Activated CD4-positive, alpha-beta T cell treated with anti-CD3 and anti-CD28 coated beads for 36 hours (primary cell): ENCODE measurements around the gene MARK3. TPM values are rescaled to one million over a fixed set of nuclear protein-coding genes. Genes with fewer than 3 reads are reported as not detected.

Source experiments
- ATAC-seq: fragments of 200-7000 bp; cut with Tn5 transposase; one replicate; pipeline ENCODE4 v1.10.0; 2021; ENCODE audit warnings: mild to moderate bottlenecking, moderate library complexity
- CTCF ChIA-PET: fragments of 350-600 bp; sonication (Branson Sonifier 250); formaldehyde crosslinking; loops from one replicate; lab custom pipeline; 2021; ENCODE audit warnings: antibody characterized with exemption; lab: Charles Lee
- POLR2A ChIA-PET: fragments of 350-600 bp; sonication (Branson Sonifier 250); formaldehyde crosslinking; loops from one replicate; lab custom pipeline; 2021; ENCODE audit warnings: antibody characterized with exemption, inconsistent platforms; lab: Charles Lee
- DNase-seq: peaks from one replicate; pipeline ENCODE4 v3.0.0-alpha.2; 2020
- H3K27ac Mint-ChIP-seq: one replicate; pipeline ENCODE4 v1.8.0; 2021; ENCODE audit warnings: mixed read lengths
- H3K27me3 Mint-ChIP-seq: one replicate; pipeline ENCODE4 v1.8.0; 2021; ENCODE audit warnings: mixed read lengths
- H3K36me3 Mint-ChIP-seq: one replicate; pipeline ENCODE4 v1.8.0; 2021; ENCODE audit warnings: low read depth, mixed read lengths
- H3K4me1 Mint-ChIP-seq: one replicate; pipeline ENCODE4 v1.8.0; 2021; ENCODE audit warnings: mixed read lengths
- H3K4me3 Mint-ChIP-seq: one replicate; pipeline ENCODE4 v1.8.0; 2021; ENCODE audit warnings: mild to moderate bottlenecking, moderate library complexity, mixed read lengths
- H3K9me3 Mint-ChIP-seq: one replicate; pipeline ENCODE4 v1.8.0; 2021; ENCODE audit warnings: low read depth, mixed read lengths
- intact Hi-C, 2 experiments: fragments of 100-400 bp; cut with DNase I in 1 of 2; cut with micrococcal nuclease in 1 of 2; formaldehyde crosslinking; loops; one replicate each; pipeline versions ENCODE4 v1.14.2 to v1.15.1; 2022 to 2024; cut with DNase I, micrococcal nuclease
- total RNA-seq, 2 experiments: library from RNA; stranded (reverse); gene quantifications; one replicate each; pipeline ENCODE4 v1.2.3, GENCODE V29; 2021

Gene MARK3
- total RNA-seq, 2 experiments from 2014 or later = 57.3 to 64.9 TPM

DNA sequence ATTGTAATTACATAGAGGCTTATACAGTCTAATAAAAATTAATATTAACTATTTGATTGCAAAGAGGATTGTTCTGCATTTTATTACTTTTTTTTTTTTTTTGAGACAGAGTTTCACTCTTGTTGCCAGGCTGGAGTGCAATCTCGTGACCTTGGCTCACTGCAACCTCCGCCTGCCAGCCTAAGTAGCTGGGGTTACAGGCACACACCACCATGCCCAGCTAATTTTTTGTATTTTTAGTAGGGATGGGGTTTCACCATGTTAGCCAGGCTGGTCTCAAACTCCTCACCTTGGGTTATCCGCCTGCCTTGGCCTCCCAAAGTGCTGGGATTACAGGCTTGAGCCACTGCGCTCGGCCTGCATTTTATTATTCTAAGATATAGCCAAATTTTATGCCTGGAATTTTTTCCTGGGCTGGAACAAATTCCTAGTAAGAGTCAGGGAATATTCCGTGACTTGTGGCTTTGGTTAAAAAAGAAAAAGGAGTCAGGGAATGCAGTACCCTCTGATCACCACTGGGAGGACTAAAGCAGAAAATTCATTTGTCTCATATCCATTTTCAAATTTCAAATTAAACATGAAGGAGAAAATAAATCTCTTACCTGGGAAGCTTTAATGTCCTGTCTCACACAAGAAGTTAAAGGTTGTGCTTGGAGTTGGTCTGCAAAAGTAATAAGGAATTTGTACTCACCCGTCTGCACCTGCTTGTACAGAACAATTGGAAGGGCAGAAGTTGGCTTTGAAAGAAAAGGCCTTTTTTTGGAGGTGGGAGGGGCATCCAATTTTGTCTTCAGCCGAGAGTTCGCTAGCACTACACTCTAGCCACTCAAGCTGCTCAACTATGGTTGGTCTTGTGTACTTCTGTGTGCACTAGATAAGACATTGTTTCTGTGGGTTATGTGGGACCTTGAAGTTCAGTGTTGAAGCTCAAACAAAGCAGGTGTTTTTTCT lies 8.7 kb downstream of the MARK3 start:
- Mint-ChIP-seq H3K36me3 (peaks cover 7% of the 10 kb centered on the region), H3K4me3 (no peak overlapping the region), H3K9me3 (no peaks in the 10 kb centered on the region), H3K4me1 (peaks cover 69% of the 10 kb centered on the region), H3K27me3 (no peaks in the 10 kb centered on the region), H3K27ac (peak overlapping the region; percentile 5)
- POLR2A ChIA-PET = no interaction called here
- ATAC-seq = no peak
- DNase-seq = no peak
- intact Hi-C loops = loop anchor here in 1 of 2 experiments (2.0 kb wide), 1 partner anchor 33 kb away; no protein-coding TSS in a partner anchor
- CTCF ChIA-PET = interaction anchor here (0.7 to 5.4 kb wide), 14 partner anchors 8 to 207 kb away, joined by 3 to 55 read pairs (median 4); partner anchors contain the start of gene MARK3

DNA sequence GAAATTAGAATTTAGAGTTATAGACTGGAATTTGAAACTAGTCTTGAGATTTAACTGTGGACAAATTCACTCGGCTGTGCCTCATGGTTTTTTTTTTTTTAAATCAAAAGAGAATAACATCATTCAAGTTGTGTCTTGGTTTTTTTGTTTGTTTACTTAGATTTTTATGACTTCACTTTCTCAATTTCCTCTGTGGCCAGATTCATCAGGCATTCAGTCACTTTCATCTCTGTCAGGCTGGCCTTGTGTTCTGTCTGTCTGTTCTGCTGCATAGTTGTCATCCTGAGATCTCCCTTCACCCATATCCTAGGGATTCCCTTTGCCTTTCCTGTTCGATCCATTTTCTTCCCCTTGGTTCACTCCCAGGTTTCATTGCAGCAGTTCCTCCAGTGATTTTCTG lies 10.0 kb downstream of the MARK3 start:
- H3K36me3 Mint-ChIP-seq = peaks cover 5% of the 10 kb centered on the region
- ATAC-seq = peak; percentile 69
- DNase-seq = no peak
- peak overlapping the region; percentile 63 for H3K27ac Mint-ChIP-seq
- intact Hi-C loops = loop anchor here in 1 of 2 experiments (2.0 kb wide), 1 partner anchor 32 kb away; no protein-coding TSS in a partner anchor
- CTCF ChIA-PET = no interaction called here
- H3K4me3 Mint-ChIP-seq = peak overlapping the region; percentile 3
- H3K9me3 Mint-ChIP-seq = no peaks in the 10 kb centered on the region
- POLR2A ChIA-PET = no interaction called here
- peaks cover 73% of the 10 kb centered on the region for H3K4me1 Mint-ChIP-seq
- H3K27me3 Mint-ChIP-seq = no peaks in the 10 kb centered on the region

DNA sequence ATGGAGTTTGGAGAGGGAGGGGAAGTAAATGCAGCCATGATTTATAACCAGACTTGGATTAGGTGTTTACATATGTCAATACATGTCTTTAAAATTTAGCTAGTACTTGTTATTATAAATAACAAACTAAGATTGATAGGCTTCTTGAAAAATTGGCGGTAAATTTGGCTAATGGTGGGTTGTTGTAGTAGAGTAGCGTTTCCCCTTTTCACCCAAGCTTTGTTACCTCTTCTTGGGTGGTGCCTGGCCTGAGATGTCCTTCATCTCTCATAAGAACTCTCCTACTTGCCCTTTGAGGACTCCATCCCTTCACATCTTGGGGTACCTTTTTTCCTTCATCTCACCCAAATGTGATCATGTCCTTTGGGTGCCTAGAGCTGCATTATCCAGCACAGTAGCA lies 11.2 kb downstream of the MARK3 start:
- no peak overlapping the region for H3K27ac Mint-ChIP-seq
- intact Hi-C loops = no loop called here
- H3K9me3 Mint-ChIP-seq = no peaks in the 10 kb centered on the region
- peaks cover 77% of the 10 kb centered on the region for H3K4me1 Mint-ChIP-seq
- no peaks in the 10 kb centered on the region for H3K27me3 Mint-ChIP-seq
- no peak for ATAC-seq
- POLR2A ChIA-PET = no interaction called here
- no peak for DNase-seq
- H3K36me3 Mint-ChIP-seq = peaks cover 5% of the 10 kb centered on the region
- H3K4me3 Mint-ChIP-seq = no peak overlapping the region
- CTCF ChIA-PET = interaction anchor here (0.7 to 2.3 kb wide), 6 partner anchors 9 to 52 kb away, joined by 3 to 6 read pairs (median 3); no protein-coding TSS in a partner anchor

DNA sequence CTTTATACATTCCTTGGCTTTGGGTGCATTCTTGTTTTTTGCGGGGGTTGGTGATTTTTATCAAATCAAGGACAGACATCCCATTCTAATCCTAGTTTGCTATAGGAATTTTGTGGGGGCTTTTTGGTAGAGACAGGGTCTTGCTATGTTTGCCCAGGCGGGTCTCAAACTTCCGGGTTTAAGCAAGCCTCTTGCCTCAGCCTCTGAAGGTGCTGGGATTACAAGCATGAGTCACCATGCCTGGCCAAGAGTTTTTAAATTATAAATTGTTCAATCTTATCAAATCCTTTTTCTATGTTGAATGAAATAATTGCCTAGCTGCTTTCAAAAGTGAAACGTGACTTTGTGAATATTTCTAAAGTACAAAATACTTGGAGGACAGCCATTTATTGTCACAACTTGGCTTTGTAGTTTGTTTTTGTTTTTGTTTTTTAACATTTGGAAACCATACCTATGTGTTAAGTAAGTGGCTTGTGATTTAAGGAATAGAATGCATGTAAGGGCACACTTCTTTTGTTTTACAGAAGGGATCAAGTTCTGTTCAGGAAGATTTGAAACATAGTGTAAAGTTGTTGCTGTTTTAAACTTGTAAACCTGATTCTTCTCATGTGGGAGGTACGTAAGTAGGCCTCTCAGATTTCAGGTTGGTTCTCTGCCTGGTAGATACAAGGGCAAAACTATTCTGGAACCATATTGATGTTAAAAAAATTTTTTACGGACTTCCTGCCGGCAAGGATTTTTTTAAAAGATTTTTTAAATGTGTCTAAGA lies 13.4 kb downstream of the MARK3 start:
- Mint-ChIP-seq H3K36me3 (peaks cover 5% of the 10 kb centered on the region), H3K4me3 (no peak overlapping the region), H3K4me1 (peaks cover 84% of the 10 kb centered on the region), H3K27me3 (no peaks in the 10 kb centered on the region), H3K9me3 (no peaks in the 10 kb centered on the region), H3K27ac (no peak overlapping the region)
- CTCF ChIA-PET = interaction anchor here (0.8 to 2.3 kb wide), 2 partner anchors 19 to 21 kb away, joined by 3 to 6 read pairs; no protein-coding TSS in a partner anchor
- DNase-seq (no peak), ATAC-seq (no peak)
- intact Hi-C loops = no loop called here
- POLR2A ChIA-PET = interaction anchor here (0.6 kb wide), 1 partner anchor 10 kb away, joined by 4 read pairs; no protein-coding TSS in a partner anchor

DNA sequence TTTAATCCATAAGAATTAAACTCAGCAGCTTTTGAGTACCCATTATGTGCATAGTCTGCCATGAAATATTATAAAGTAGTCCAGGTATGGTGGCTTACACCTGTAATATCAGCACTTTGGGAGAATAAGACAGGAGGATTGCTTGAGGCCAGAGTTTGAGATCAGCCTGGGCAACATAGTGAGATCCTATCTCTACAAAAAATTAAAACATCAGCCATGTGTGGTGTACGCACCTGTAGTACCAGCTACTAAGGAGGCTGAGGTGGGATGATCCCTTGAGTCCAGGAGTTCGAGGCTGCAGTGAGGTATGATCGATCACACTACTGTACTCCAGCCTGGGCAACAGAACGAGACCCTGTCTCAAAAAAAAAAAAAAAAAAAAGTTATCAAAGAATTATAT lies 15.3 kb downstream of the MARK3 start:
- no peak for DNase-seq
- Mint-ChIP-seq H3K9me3 (no peaks in the 10 kb centered on the region), H3K4me3 (no peak overlapping the region), H3K27me3 (no peaks in the 10 kb centered on the region), H3K27ac (peak overlapping the region; percentile 5), H3K36me3 (peaks cover 5% of the 10 kb centered on the region), H3K4me1 (peaks cover 73% of the 10 kb centered on the region)
- intact Hi-C loops = no loop called here
- ATAC-seq = no peak
- CTCF ChIA-PET = interaction anchor here (1.3 to 1.8 kb wide), 2 partner anchors 10 to 58 kb away, joined by 3 to 18 read pairs; no protein-coding TSS in a partner anchor
- POLR2A ChIA-PET = no interaction called here

DNA sequence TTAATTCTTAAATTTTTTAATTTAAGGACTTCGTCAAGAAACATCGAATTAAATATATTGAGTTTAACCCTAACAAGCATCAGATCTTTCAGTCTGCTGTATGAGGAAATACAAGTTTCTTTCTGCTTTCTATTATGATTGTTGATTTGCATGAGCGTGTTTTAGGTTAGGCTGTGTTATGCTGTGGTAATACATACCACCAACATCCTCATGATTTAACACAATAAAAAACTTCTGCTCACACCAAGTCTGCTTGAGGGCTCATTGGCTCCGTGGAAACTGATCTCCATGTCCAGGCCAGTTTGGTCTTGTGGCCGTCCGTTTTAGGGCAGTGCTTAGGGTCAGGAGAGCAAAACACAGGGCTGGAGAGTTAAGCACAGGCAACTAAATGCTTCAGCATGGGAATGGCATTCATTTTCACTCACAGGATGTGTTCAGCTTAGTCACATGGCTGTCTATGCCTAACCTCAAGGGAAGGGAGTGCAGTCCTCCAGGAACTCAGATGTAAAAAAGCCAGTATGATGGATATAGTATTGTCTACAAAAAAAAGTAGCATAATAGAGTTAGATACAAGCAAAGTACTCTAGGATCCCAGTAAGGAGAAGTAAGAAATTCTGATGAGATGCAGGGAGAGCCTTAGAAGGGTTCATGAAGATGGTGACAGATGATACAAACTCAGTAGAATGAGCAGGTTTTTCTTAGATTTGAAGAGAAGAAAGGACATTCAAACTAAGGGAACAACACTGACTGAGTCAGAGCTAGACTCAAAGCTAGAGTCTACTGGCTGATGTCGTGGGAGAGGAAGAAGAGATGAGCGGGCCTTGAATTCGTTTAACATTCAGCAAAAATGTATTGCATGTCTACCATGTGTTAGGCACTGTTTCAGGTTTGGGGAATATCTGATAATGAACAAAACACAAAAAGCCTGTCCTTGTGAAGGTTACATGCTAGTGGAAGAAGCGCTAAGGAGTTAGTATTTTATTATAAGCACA lies 16.3 kb downstream of the MARK3 start:
- peaks cover 63% of the 10 kb centered on the region for H3K4me1 Mint-ChIP-seq
- H3K36me3 Mint-ChIP-seq = peaks cover 5% of the 10 kb centered on the region
- POLR2A ChIA-PET = interaction anchor here (0.6 to 0.7 kb wide), 2 partner anchors 10 to 11 kb away, joined by 3 to 4 read pairs; no protein-coding TSS in a partner anchor
- intact Hi-C loops = no loop called here
- ATAC-seq = peak; percentile 94
- no peaks in the 10 kb centered on the region for H3K9me3 Mint-ChIP-seq
- peak overlapping the region; percentile 92 for H3K27ac Mint-ChIP-seq
- CTCF ChIA-PET = interaction anchor here (0.5 to 2.2 kb wide), 5 partner anchors 8 to 708 kb away, joined by 4 to 11 read pairs (median 4); no protein-coding TSS in a partner anchor
- H3K27me3 Mint-ChIP-seq = no peaks in the 10 kb centered on the region
- DNase-seq = peak; percentile 43
- H3K4me3 Mint-ChIP-seq = peak overlapping the region; percentile 17

DNA sequence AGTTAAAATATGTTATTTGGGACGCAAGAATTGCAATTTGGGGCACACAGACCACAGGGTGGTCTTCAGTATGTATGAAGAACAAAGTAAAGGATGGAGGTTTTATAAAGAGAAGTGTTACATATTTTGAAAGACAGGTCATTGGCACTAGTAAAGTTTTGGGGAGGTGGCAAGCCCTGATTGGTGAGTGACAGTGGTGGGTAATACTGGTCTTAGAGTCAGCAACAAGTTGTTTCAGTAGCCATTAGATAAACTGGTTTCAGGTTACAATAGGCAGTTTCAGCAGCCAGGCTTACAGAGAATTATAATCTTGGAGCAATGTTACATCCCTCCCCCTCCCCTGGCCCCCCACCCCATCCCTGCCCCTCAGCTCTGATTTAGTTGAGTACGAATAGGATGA lies 17.5 kb downstream of the MARK3 start:
- DNase-seq = no peak
- H3K27me3 Mint-ChIP-seq = no peaks in the 10 kb centered on the region
- no peak overlapping the region for H3K4me3 Mint-ChIP-seq
- no peak for ATAC-seq
- peak overlapping the region; percentile 32 for H3K27ac Mint-ChIP-seq
- no peaks in the 10 kb centered on the region for H3K9me3 Mint-ChIP-seq
- intact Hi-C loops = no loop called here
- ChIA-PET POLR2A (no interaction called here), CTCF (interaction anchor here (0.7 to 2.2 kb wide), 5 partner anchors 9 to 15 kb away, joined by 3 to 11 read pairs (median 4); no protein-coding TSS in a partner anchor)
- peaks cover 55% of the 10 kb centered on the region for H3K4me1 Mint-ChIP-seq
- H3K36me3 Mint-ChIP-seq = peaks cover 7% of the 10 kb centered on the region

DNA sequence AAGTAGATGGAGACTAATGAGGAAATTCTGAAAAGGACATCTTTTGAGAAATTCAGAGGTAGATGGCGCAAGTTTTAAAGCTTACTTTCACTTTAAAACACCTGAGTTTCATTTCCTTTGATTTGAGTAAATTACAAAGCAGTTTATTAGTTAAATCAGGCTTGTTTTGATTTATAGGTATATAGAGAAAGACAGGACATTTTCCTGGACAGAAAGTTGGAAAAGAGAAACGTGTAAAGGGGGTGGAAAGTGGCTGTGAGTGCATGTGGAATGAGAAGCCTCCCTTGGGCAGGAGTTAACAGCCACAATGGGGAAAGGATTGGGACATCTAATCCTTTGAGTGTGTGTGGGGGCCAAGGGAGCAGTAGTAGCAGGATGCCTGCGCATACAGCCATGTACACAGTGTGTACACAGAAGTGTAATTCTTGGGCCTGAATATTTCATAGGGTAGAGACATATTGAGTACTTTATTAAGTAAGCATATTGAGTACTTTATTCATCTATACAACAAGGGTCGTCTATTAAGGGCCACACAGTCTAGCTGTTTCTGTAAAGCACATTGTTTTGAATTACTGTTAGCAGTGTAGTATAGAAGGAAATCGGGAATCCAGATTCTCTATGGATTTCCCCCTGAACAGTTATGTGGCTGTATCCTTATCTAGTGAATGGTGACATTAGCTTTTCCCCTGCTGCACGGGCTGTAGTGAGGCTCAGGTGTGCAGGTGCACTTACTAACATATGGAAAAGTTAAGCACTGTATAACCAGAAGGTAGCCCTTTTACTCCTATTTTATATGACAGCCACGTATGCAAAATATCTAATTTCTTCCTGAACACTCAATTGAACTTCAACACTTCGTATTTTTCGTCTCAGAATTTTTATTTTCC lies 19.1 kb downstream of the MARK3 start:
- intact Hi-C loops = no loop called here
- H3K36me3 Mint-ChIP-seq = peaks cover 13% of the 10 kb centered on the region
- CTCF ChIA-PET = interaction anchor here (0.7 to 2.2 kb wide), 5 partner anchors 11 to 73 kb away, joined by 3 to 7 read pairs (median 4); no protein-coding TSS in a partner anchor
- DNase-seq (no peak), ATAC-seq (no peak)
- peaks cover 46% of the 10 kb centered on the region for H3K4me1 Mint-ChIP-seq
- H3K4me3 Mint-ChIP-seq = no peak overlapping the region
- H3K27me3 Mint-ChIP-seq = no peaks in the 10 kb centered on the region
- peak overlapping the region; percentile 48 for H3K27ac Mint-ChIP-seq
- POLR2A ChIA-PET = no interaction called here
- no peaks in the 10 kb centered on the region for H3K9me3 Mint-ChIP-seq

DNA sequence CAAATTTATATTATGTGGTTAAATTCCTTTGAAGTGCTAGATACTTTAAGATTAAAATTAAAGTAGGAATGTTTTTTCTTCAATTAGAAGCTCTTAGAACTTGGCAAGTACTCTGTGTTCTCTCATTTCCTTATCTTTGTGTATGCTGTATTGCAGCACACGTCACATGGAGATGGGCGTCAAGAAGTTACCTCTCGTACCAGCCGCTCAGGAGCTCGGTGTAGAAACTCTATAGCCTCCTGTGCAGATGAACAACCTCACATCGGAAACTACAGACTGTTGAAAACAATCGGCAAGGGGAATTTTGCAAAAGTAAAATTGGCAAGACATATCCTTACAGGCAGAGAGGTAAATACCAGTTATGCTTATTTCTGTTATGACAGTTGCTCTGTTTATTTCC lies 19.7 kb downstream of the MARK3 start:
- ChIA-PET CTCF (interaction anchor here (0.7 to 2.2 kb wide), 4 partner anchors 9 to 72 kb away, joined by 3 to 7 read pairs (median 4); no protein-coding TSS in a partner anchor), POLR2A (no interaction called here)
- ATAC-seq = no peak
- no peaks in the 10 kb centered on the region for H3K27me3 Mint-ChIP-seq
- intact Hi-C loops = no loop called here
- peaks cover 43% of the 10 kb centered on the region for H3K4me1 Mint-ChIP-seq
- no peaks in the 10 kb centered on the region for H3K9me3 Mint-ChIP-seq
- no peak overlapping the region for H3K27ac Mint-ChIP-seq
- H3K36me3 Mint-ChIP-seq = peaks cover 13% of the 10 kb centered on the region
- no peak overlapping the region for H3K4me3 Mint-ChIP-seq
- DNase-seq = no peak
